GM19467 (cell line): ENCODE results near the gene ZNF749.

Source experiments
- ATAC-seq: cut with Tn5 transposase; IDR thresholded peaks from one replicate; pipeline ENCODE4 v1.9.1; 2021; ENCODE audit warnings: mild to moderate bottlenecking, moderate library complexity; ENCODE audit not compliant: unreplicated experiment

Gene ZNF749

GRCh38 chr19:57435062-57435978 is at the start of gene ZNF749:
TSS of gene ZNF749 (plus strand) at chr19:57435325. CDS start at chr19:57435579, 254 bp downstream.
- ATAC-seq, result peak; percentile 95

- ATAC-seq, result no peak
These were observed 45.9 kb upstream of the ZNF749 start for GRCh38 chr19:57389194-57389729.

GRCh38 chr19:57389730-57390598 is 45.2 kb upstream of the ZNF749 start, which contains the start of gene ZNF548:
TSS of gene ZNF548 (plus strand) at chr19:57389854. CDS start at chr19:57390100, 246 bp downstream.
- ATAC-seq, result peak; percentile 95

DNA sequence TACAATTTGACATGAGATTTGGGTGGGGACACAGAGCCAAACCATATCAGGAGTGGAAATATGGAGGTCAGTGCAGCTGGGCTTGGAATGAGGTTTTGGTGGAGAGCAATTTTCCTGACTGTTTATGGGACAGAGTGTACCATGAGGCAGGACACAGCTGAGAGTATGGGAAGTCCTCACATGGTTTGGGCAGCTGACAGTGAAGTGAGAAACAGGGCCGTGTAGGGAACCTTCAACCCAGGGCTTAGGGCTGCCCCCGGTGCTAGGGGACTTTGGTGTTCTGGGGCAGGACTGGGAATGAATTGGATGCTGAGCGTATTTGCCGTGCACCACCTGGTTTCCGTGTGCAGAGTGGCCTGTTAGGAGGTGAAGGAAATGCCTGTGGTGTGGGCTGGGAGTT is 39.4 kb upstream of the ZNF749 start:
- ATAC-seq, result no peak

GRCh38 chr19:57398868-57399267 is 36.3 kb upstream of the ZNF749 start:
- no peak for ATAC-seq

GRCh38 chr19:57403737-57404563 is 31.2 kb upstream of the ZNF749 start:
- ATAC-seq, result no peak

DNA sequence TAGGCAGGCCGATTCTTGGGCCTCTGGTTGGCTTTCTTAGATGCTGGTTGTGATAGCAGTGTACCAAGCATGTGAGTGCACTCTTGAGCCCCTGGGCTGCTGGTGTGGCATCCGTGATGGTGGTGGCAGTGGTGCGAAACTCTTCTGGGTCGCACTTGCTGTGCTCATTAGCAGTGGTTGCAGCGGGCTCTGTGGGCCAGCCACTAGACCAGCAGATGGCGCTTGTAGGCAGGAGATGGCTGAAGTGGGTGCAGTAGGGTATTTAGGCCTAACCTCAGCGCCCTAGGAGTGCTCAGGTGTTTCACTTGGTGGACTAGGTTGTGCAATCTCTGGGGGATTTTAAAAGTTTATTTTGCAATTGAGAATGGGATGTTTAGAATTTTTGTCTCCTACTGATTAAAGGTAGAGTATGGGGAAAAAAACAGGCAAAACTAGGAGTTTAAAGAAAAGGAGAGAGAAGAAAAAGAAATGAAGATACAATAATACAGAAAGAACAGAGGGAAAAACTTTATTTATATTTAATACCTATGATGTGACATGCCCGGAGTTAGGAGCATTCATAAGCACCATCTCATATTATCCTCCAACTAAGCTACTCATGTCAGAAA is 28.5 kb upstream of the ZNF749 start:
- no peak for ATAC-seq

- ATAC-seq, result peak; percentile 99
These were observed 24.1 kb upstream of the ZNF749 start, which contains the start of gene ZNF17 for GRCh38 chr19:57410877-57411671. TSS of gene ZNF17 (plus strand) at chr19:57411161. CDS start at chr19:57413616, 2,455 bp downstream.

DNA sequence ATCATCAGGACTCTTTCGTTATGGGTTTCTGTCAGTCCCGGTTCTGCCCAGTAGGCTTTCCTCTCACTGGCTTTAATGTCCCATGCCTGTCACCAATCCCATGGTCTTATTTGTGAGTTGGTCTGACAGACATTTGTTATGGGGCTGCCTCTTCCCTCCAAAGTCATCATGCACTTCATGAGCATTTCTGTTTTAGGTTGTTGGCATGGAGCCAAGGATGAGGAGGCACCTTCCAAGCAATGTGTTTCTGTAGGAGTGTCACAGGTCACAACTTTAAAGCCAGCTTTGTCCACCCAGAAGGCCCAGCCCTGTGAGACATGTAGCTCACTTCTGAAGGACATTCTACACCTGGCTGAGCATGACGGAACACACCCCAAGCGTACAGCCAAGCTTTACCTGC is 15.7 kb upstream of the ZNF749 start:
- ATAC-seq, result no peak

- ATAC-seq, result no peak
These were observed 14.1 kb upstream of the ZNF749 start for GRCh38 chr19:57421037-57421436.

DNA sequence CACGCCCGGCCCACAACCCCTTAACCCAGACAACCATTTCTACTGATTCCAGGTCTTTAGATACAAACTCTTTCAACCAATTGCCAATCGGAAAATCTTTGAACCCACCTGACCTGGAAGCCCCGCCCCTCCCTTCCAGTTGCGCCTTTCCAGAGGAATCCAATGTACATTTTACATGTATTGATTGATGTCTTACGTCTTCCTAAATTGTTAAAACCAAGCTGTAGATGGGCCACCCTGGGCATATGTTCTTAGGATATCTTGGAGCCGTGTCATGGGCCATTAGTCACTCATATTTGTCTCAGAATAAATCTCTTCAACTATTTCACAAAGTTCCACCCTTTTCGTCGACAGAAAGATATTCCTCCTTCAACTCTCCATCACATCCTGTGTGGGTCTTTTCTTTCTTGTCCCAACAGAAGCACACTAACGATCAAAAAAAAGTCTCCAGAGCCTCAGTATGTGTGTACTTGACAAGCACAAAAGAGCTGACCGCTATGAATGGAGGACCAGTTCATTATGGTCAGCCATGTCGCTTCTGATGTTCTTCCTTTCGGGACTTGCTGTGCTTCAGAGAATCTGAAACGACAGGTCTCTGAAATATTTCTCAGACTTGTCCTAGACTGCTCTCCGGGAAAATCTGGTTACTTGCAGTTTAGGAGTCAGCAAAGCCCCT is 601 bp upstream of the ZNF749 start:
- peak; percentile 4 for ATAC-seq

DNA sequence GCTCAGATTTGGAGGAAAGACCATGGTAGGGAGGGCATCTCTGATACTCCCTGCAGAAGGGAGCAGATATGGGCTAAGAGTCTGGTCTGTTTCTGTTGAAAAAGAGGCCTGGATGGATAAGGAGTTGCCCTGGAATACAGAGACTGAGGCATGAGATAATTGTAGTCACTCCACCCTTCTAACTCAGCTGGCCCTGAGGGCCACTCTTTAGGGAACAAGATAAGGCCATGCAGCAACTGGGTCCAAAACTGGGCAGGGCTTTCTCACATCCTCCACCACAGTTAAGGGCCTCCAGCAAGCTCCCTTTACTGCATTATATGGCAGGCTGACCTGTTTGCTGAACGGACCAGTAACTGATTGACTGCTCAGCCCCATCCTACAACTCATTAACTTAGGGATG is 1.3 kb downstream of the ZNF749 start:
- no peak for ATAC-seq

GRCh38 chr19:57437931-57438330 is 2.8 kb downstream of the ZNF749 start:
- no peak for ATAC-seq

DNA sequence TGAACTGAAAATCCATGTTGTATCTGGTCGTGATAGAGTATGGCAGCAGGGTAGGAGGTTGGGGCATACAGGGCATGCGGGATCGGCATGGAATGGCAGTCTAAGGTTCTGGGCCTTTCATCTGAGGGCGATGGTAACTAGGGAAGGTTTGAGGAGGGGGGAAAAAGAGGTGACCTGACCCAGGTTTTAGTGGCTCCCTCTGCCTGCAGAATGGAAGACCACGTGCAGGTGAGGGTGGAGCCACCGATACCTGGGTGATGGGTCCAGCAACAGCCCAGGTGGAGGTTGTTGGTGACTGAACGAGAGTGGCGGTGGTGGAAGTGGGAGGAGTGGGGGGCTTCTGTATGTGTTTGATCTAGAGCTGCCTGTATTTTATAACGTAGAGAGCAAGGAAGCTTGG is 3.8 kb downstream of the ZNF749 start:
- ATAC-seq, result no peak

GRCh38 chr19:57441979-57442752 is 7.0 kb downstream of the ZNF749 start:
- ATAC-seq, result no peak

- no peak for ATAC-seq
These were observed 8.1 kb downstream of the ZNF749 start for GRCh38 chr19:57443121-57443696.

GRCh38 chr19:57452307-57452706 is 17.2 kb downstream of the ZNF749 start:
- no peak for ATAC-seq
